Chondrocyte (in vitro differentiated cells): ENCODE data around the gene CNR2. TPM values are rescaled to one million over a fixed set of nuclear protein-coding genes. Genes with fewer than 3 reads are reported as not detected.

Experiments used
- DNase-seq: peaks from one replicate; pipeline ENCODE4 v3.0.0; 2021; ENCODE audit warnings: mixed read lengths, low spot score
- H3K27ac Mint-ChIP-seq: one replicate; pipeline ENCODE4 v1.8.0; 2021; ENCODE audit warnings: mild to moderate bottlenecking, moderate library complexity, mixed read lengths; ENCODE audit not compliant: unreplicated experiment
- H3K27me3 Mint-ChIP-seq: 2 replicates; pipeline ENCODE4 v1.8.0; 2021; ENCODE audit warnings: low read depth, mixed read lengths
- H3K36me3 Mint-ChIP-seq: 2 replicates; pipeline ENCODE4 v1.8.0; 2021; ENCODE audit warnings: low read depth, mixed read lengths
- H3K4me1 Mint-ChIP-seq: 2 replicates; pipeline ENCODE4 v1.8.0; 2021; ENCODE audit warnings: low read depth, mild to moderate bottlenecking, mixed read lengths
- H3K4me3 Mint-ChIP-seq: one replicate; pipeline ENCODE4 v1.8.0; 2021; ENCODE audit warnings: mild to moderate bottlenecking, moderate library complexity, mixed read lengths; ENCODE audit not compliant: unreplicated experiment
- H3K9me3 Mint-ChIP-seq: 2 replicates; pipeline ENCODE4 v1.8.0; 2021; ENCODE audit warnings: low read depth, mixed read lengths
- total RNA-seq: library from RNA; stranded (reverse); gene quantifications from 3 replicates; pipeline ENCODE4 v1.2.1, GENCODE V29; 2021
- TF ChIP-seq, protein P1 (sequence below): fragments of 200-600 bp; sonication (generic); IDR thresholded peaks from 2 replicates; pipeline ENCODE4 v1.5.0; 2021; ENCODE audit warnings: antibody characterized with exemption, mild to moderate bottlenecking, moderate library complexity

CNR2 gene
- total RNA-seq, 1 donor from 2014 or later: not detected

DNA sequence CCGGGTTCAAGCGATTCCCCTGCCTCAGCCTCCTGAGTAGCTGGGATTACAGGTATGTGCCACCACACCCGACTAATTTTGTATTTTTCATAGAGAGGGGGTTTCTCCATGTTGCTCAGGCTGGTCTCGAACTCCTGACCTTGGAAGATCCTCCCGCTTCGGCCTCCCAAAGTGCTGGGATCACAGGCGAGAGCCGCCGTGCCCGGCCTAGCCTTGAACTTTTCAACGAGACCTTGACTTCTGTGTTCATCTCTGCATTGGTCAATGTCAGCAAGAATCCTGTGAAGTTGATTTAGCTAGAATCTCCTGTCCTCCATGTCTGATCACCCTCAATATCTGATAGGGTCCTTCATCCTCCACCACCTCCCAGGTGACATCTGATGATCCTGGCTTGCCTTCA is 11.4 kb upstream of the CNR2 start:
- Mint-ChIP-seq H3K27me3 (no peaks in the 10 kb centered on the region), H3K4me3 (no peak overlapping the region), H3K9me3 (no peaks in the 10 kb centered on the region), H3K36me3 (no peaks in the 10 kb centered on the region), H3K27ac (no peak overlapping the region), H3K4me1 (peaks cover 7% of the 10 kb centered on the region)
- TF ChIP-seq, protein P1, sequence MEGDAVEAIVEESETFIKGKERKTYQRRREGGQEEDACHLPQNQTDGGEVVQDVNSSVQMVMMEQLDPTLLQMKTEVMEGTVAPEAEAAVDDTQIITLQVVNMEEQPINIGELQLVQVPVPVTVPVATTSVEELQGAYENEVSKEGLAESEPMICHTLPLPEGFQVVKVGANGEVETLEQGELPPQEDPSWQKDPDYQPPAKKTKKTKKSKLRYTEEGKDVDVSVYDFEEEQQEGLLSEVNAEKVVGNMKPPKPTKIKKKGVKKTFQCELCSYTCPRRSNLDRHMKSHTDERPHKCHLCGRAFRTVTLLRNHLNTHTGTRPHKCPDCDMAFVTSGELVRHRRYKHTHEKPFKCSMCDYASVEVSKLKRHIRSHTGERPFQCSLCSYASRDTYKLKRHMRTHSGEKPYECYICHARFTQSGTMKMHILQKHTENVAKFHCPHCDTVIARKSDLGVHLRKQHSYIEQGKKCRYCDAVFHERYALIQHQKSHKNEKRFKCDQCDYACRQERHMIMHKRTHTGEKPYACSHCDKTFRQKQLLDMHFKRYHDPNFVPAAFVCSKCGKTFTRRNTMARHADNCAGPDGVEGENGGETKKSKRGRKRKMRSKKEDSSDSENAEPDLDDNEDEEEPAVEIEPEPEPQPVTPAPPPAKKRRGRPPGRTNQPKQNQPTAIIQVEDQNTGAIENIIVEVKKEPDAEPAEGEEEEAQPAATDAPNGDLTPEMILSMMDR: no peak
- DNase-seq: no peak

DNA sequence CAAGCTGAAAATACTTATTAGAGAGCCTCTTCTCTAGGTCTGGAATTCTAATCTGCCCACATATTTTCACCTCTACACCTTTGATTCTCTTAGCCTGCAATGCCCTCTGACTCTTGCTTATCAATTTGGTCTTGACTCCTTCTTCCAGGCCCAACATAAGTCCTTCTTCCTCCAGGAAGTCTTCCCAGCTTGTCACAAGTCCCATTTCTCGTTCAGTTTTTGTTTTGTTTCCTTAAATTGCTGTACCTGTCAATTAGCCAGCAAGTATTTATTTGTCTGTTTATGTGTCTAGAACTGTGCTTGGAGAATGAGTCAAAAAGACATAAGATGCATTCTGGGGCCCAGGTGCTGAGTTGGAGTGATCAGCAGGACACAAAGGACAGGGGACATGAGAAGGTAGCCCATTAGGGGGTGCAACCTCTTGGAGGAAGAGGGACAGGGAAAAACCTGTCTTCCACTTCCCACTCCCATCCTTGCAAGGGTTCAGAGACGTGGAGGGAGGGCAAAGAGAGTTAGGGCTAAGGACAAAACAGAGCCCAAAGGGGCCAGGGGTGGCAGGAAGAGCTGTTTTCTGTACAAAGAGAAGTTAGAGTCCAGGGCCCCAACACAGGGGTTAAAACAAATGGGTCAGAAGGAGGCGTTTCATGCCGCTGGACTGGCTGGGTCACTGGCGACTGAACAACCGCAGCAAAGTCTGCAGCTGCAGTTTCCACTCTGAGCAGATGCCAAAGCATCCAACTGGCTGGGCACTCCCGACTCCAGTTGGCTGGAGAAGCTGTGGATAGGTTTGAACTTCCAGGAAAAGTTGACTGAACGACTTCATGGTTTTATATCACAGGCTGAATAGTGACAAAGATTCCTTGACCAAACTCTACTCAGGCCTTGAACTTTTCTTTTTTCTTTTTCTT is 10.7 kb upstream of the CNR2 start:
- Mint-ChIP-seq H3K4me1 (peaks cover 7% of the 10 kb centered on the region), H3K4me3 (no peak overlapping the region), H3K27ac (no peak overlapping the region), H3K36me3 (no peaks in the 10 kb centered on the region), H3K27me3 (no peaks in the 10 kb centered on the region), H3K9me3 (no peaks in the 10 kb centered on the region)
- TF ChIP-seq, protein P1: no peak
- no peak for DNase-seq

DNA sequence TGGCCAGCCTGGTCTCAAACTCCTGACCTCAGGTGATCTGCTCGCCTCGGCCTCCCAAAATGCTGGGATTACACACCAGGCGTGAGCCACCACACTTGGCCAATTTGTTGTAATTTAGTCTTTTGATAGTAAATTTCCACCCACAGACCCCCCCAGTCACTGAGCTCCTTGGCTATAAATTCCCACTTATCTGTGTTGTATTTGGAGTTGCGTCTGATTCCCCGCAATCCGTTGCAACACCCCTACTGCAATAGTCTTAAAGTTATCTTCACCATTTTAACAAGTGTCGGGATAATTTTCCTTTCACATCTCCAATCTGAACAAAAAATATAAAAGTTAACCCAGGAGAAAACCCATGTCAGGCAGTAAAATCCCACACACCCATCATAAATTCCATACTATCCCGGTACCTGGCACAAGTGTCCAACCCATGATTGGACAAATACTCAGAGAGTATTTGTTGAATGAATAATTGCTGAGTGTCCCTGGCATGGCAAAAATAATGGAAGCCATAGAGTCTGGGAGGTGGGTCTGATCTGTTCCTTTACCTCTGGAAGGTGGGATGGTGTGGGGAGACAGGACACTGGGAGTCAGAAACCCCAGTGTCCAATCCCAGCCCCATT is 9.3 kb upstream of the CNR2 start:
- DNase-seq: no peak
- Mint-ChIP-seq H3K4me3 (no peak overlapping the region), H3K4me1 (peaks cover 7% of the 10 kb centered on the region), H3K27me3 (no peaks in the 10 kb centered on the region), H3K36me3 (no peaks in the 10 kb centered on the region), H3K9me3 (no peaks in the 10 kb centered on the region), H3K27ac (no peak overlapping the region)
- TF ChIP-seq, protein P1: no peak

DNA sequence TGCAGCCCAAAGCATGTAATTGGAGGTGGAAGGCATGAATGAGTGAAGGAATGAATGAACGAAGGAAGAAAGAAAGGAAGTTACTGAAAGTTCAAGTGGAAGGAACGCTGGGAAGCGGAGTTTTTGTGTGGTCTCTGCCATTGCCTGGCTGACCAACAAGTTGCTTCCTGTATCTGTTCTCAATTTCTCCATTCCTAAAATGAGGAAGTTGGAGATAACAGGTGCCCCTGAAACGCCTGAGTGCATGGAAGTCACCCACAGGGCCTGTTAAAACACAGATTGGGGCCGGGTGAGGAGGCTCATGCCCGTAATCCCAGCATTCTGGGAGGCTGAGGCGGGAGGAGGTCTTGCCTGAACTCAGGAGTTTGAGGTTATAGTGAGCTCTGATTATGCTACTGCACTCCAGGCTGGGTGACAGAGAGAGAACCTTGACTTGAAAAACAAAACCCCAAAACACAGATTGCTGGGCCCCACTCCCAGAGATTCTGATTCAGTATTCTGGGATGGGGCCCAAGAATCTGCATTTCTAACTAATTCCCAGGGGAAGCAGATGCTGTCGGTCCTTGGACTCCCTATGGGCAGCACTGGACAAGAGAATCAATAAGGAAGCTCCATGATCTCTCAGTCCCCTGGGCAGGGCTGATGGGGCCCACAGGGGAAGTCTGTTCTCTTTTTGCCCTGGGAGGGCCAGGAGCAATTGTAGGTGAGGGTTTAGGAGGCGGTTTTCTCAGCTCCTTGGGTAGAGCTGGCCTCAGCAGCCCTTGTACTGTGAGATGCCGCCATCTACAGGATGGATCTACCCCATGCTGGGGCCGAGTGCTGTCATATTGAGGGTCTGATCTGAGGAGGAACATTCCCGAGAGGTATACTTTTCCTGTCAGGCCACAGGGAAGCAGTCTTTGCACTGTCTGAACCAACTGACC is 3.3 kb upstream of the CNR2 start:
- Mint-ChIP-seq H3K9me3 (no peaks in the 10 kb centered on the region), H3K27me3 (no peaks in the 10 kb centered on the region), H3K36me3 (no peaks in the 10 kb centered on the region), H3K27ac (peak overlapping the region; percentile 42), H3K4me1 (peaks cover 7% of the 10 kb centered on the region), H3K4me3 (no peak overlapping the region)
- no peak for DNase-seq
- TF ChIP-seq, protein P1: peak; percentile 78

DNA sequence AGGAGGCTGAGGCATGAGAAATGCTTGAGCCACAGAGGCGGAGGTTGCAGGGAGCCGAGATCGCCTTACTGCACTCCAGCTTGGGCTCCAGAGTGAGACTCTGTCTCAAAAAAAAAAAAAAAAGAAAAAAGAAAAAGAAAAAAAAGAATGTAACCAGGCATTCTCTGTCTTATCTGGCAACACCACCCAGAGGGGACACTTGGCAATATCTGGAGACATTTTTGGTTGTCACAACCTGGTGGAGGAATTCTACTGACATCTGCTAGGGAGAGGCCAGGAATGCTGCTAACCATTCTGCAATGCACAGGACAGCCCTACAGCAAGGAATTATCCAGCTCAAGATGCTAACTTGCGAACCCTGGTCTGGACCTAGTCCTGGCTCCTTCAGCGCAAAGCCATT is 2.3 kb upstream of the CNR2 start:
- H3K27ac Mint-ChIP-seq: no peak overlapping the region
- peaks cover 1% of the 10 kb centered on the region for H3K36me3 Mint-ChIP-seq
- TF ChIP-seq, protein P1: no peak
- no peak for DNase-seq
- H3K4me3 Mint-ChIP-seq: no peak overlapping the region
- H3K9me3 Mint-ChIP-seq: no peaks in the 10 kb centered on the region
- peaks cover 6% of the 10 kb centered on the region for H3K27me3 Mint-ChIP-seq
- H3K4me1 Mint-ChIP-seq: peaks cover 7% of the 10 kb centered on the region
